ENCODE results near the gene FOXN4. TPM values are rescaled to one million over a fixed set of nuclear protein-coding genes. Genes with fewer than 3 reads are reported as not detected.
"Not testable (repeated sequence)": the region's sequence is repeated elsewhere in the genome, so short reads cannot be mapped to it uniquely, and the experiment has no call there.

Gene FOXN4
- total and polyA plus RNA-seq, 8 donors: 0.51 to 2.0 (median 1.1) TPM; not detected in 2

GRCh38 chr12:109329686-109330085, 20.6 kb upstream of the FOXN4 start:
- H3K27ac ChIP-seq: no peak overlapping the region
- no peaks in the 10 kb centered on the region for H3K9me3 ChIP-seq
- DNase-seq (no peak), ATAC-seq (no peak)
- H3K36me3 ChIP-seq: no peaks in the 10 kb centered on the region
- no peaks in the 10 kb centered on the region for H3K4me1 ChIP-seq
- intact Hi-C loops (cut with DNase I): no loop called here
- H3K27me3 ChIP-seq: peaks cover 0 to 5% of the 10 kb centered on the region in 2 donors
- TF ChIP-seq CTCF (IDR thresholded peaks at IDR 0.05): no peak
- no peak overlapping the region for H3K4me3 ChIP-seq

- intact Hi-C loops (cut with DNase I): no loop called here
These were observed 19.9 kb upstream of the FOXN4 start for GRCh38 chr12:109329003-109329402.

DNA sequence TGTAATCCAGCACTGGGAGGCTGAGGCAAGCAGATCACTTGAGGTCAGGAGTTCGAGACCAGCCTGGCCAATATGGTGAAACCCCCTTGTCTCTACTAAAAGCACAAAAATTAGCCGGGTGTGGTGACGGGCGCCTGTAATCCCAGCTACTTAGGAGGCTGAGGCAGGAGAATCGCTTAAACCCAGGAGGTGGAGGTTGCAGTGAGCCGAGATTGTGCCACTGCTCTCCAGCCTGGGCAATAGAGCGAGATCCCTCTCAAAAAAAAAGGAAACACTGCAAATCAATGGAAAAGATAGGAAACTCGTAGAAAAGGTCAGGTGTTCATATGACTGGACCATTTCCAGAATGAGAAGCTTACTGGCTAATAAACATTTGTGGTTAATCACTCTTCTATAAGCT, 12.2 kb upstream of the FOXN4 start:
- peaks cover 0 to 52% of the 10 kb centered on the region in 2 donors for H3K27me3 ChIP-seq
- H3K9me3 ChIP-seq; DNase-seq; ATAC-seq; intact Hi-C loops (cut with DNase I); H3K4me3 ChIP-seq; H3K4me1 ChIP-seq; H3K27ac ChIP-seq; H3K36me3 ChIP-seq: not testable (repeated sequence)

More at GRCh38 chr12:109329003-109329402, 19.9 kb upstream of the FOXN4 start:
- DNase-seq (no peak), ATAC-seq (no peak)
- H3K36me3 ChIP-seq: no peaks in the 10 kb centered on the region
- peaks cover 0 to 5% of the 10 kb centered on the region in 2 donors for H3K27me3 ChIP-seq
- H3K9me3 ChIP-seq: no peaks in the 10 kb centered on the region
- no peaks in the 10 kb centered on the region for H3K4me1 ChIP-seq
- H3K4me3 ChIP-seq: no peak overlapping the region
- H3K27ac ChIP-seq: no peak overlapping the region
- no peak for TF ChIP-seq CTCF (IDR thresholded peaks at IDR 0.05)

DNA sequence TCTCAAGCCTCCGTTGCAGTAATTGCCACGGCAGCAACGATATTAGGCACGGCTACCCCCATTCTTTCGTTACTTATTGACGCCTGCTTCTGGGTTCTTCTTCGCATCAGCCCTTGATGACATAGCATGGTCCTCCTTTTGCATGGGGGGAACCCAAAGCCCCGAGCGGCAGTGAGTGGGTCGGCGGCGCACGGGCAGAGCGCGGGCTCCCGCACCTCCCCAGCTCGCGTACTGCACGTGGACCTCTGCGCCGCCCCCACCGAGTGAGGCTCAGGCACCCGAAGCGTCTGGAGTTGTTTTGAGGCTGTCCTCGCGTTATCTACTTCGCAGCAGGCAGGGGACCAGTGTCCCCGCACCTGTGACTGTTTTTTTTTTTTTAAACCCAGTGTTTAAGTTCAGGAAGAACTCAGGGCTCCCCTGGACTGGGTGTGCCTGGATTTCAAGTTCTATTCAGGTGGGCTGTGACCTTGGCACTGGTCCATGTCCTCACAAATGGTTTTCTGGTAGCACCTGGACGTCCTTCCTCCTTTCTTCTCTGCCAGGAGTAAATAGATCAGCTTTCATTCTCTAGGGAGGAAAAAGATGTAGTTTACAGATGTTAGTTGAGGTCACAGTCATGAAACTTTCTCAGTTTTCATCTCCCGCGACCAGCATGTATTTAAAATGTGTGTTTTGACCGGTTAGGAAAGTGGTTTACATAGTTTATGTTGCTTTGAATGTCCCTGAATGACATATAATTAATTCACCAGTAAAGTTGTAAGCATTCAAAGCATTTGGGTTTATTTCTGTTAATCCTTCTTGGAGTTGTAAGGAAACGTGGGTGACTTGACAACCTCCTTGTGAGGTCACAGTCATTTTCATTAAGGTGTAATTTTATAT, 1.4 kb upstream of the FOXN4 start:
- no peak overlapping the region for H3K27ac ChIP-seq
- intact Hi-C loops (cut with DNase I): no loop called here
- no peak for DNase-seq
- H3K4me1 ChIP-seq: peaks cover 7 to 17% of the 10 kb centered on the region in 2 donors
- peak overlapping the region; percentile 9 to 30 for H3K4me3 ChIP-seq
- no peak for TF ChIP-seq CTCF (IDR thresholded peaks at IDR 0.05)
- peaks cover 44 to 93% of the 10 kb centered on the region in 2 donors for H3K27me3 ChIP-seq
- peak; percentile 23 for ATAC-seq
- no peaks in the 10 kb centered on the region for H3K36me3 ChIP-seq
- no peaks in the 10 kb centered on the region for H3K9me3 ChIP-seq

DNA sequence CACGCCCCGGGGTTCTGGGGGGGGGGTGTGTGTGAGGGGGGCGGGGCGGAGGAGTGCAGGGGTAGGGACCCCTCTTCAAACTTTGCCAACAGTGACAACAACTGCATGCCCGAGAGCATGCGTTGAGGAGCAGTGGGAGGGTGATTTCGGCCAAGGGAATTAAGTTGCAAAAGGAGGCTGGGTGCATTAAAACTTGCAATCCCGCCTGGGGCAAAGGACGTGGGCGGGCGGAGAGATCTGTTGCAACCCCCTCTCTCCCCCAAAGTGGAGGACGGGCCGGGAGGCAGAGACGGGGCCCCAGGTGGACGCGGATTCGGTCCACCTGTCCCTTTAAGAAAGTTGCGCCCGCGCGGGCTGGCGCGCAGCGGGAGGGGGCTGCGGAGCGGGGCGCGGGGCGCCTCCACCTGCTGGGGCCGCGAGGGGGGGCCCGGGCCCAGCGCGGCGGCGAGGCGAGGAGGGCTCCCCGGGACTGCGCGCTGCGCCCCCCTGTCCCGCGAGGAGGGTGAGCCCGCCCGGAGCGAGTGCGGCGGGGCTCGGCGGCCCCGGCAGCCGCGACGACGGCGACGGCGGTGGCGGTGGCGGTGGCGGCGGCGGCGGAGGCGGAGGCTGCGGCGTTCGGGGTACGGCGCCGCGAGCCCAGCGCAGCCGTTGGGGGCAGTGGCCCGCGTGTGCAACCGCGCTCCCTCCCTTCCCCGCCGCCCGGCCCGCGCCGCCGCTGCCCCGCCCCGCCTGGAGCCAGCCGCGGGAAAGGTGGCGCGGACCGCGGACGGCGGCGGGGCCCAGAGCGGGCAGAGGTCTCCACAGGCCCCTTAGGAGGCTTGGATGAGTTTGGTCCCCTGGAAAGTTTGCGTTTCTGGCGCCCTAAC, 530 bp upstream of the FOXN4 start:
- intact Hi-C loops (cut with DNase I): no loop called here
- no peak for DNase-seq
- Histone ChIP-seq H3K4me3 (peak overlapping the region; percentile 9 to 30), H3K9me3 (no peaks in the 10 kb centered on the region), H3K4me1 (peaks cover 7 to 17% of the 10 kb centered on the region in 2 donors), H3K27ac (no peak overlapping the region), H3K36me3 (no peaks in the 10 kb centered on the region), H3K27me3 (peaks cover 45 to 98% of the 10 kb centered on the region in 2 donors)
- ATAC-seq: peak; percentile 52
- no peak for TF ChIP-seq CTCF (IDR thresholded peaks at IDR 0.05)
